ENCODE measurements around the gene PRKD2.

DNA sequence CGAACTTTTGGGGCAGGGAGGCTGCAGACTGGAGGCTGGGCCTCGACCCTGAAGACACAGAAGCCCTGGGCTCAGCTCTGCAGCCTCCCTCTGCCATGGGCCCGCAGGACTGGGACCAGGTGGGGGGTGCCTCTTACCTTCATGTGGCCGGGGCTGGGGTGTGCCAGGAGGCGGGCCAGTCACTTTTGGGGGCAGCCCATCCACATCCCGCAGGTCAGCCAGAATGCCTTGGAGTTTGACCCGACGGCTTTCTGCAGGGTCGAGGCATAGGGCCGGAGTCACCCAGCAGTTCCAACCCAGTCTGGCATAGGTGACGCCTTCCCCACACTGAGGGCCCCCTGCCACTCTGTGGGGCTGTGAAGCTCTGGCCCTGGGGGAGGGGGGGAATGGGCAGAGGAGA is 10.8 kb upstream of the PRKD2 start:
- TF ChIP-seq, protein P1, sequence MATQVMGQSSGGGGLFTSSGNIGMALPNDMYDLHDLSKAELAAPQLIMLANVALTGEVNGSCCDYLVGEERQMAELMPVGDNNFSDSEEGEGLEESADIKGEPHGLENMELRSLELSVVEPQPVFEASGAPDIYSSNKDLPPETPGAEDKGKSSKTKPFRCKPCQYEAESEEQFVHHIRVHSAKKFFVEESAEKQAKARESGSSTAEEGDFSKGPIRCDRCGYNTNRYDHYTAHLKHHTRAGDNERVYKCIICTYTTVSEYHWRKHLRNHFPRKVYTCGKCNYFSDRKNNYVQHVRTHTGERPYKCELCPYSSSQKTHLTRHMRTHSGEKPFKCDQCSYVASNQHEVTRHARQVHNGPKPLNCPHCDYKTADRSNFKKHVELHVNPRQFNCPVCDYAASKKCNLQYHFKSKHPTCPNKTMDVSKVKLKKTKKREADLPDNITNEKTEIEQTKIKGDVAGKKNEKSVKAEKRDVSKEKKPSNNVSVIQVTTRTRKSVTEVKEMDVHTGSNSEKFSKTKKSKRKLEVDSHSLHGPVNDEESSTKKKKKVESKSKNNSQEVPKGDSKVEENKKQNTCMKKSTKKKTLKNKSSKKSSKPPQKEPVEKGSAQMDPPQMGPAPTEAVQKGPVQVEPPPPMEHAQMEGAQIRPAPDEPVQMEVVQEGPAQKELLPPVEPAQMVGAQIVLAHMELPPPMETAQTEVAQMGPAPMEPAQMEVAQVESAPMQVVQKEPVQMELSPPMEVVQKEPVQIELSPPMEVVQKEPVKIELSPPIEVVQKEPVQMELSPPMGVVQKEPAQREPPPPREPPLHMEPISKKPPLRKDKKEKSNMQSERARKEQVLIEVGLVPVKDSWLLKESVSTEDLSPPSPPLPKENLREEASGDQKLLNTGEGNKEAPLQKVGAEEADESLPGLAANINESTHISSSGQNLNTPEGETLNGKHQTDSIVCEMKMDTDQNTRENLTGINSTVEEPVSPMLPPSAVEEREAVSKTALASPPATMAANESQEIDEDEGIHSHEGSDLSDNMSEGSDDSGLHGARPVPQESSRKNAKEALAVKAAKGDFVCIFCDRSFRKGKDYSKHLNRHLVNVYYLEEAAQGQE (IDR thresholded peaks at IDR 0.05; ENCODE audit: borderline replicate concordance) = no peak
- TF ChIP-seq, protein P2, sequence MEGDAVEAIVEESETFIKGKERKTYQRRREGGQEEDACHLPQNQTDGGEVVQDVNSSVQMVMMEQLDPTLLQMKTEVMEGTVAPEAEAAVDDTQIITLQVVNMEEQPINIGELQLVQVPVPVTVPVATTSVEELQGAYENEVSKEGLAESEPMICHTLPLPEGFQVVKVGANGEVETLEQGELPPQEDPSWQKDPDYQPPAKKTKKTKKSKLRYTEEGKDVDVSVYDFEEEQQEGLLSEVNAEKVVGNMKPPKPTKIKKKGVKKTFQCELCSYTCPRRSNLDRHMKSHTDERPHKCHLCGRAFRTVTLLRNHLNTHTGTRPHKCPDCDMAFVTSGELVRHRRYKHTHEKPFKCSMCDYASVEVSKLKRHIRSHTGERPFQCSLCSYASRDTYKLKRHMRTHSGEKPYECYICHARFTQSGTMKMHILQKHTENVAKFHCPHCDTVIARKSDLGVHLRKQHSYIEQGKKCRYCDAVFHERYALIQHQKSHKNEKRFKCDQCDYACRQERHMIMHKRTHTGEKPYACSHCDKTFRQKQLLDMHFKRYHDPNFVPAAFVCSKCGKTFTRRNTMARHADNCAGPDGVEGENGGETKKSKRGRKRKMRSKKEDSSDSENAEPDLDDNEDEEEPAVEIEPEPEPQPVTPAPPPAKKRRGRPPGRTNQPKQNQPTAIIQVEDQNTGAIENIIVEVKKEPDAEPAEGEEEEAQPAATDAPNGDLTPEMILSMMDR (IDR thresholded peaks at IDR 0.05; ENCODE audit: poor library complexity, severe bottlenecking) = no peak
